DMS 273 (cell line): Measurements from ENCODE around the gene KIF26A.
"Not testable (repeated sequence)": the region's sequence is repeated elsewhere in the genome, so short reads cannot be mapped to it uniquely, and the experiment has no call there.

Source experiments
- DNase-seq: peaks from one replicate; lab custom pipeline; 2025; ENCODE audit not compliant: unreplicated experiment; lab: John Stamatoyannopoulos, UW

KIF26A gene

GRCh38 chr14:104206281-104206904, 68.0 kb downstream of the KIF26A start:
- DNase-seq = peak; percentile 77

- no peak for DNase-seq
Measured at GRCh38 chr14:104207142-104208014, 69.0 kb downstream of the KIF26A start.

GRCh38 chr14:104208015-104208295, 69.6 kb downstream of the KIF26A start:
- not testable (repeated sequence) for DNase-seq

- DNase-seq = not testable (repeated sequence)
Measured at GRCh38 chr14:104208331-104208730, 69.9 kb downstream of the KIF26A start.

GRCh38 chr14:104209071-104209470, 70.7 kb downstream of the KIF26A start:
- DNase-seq = not testable (repeated sequence)

GRCh38 chr14:104209985-104210816, 71.8 kb downstream of the KIF26A start:
- DNase-seq = no peak

- DNase-seq = no peak
Measured at GRCh38 chr14:104210817-104211195, 72.4 kb downstream of the KIF26A start.

GRCh38 chr14:104211215-104211614, 72.8 kb downstream of the KIF26A start:
- DNase-seq = no peak

- DNase-seq = no peak
Measured at GRCh38 chr14:104211741-104212140, 73.4 kb downstream of the KIF26A start.

GRCh38 chr14:104212206-104213095, 74.1 kb downstream of the KIF26A start:
- no peak for DNase-seq

- no peak for DNase-seq
Measured at GRCh38 chr14:104213301-104214034, 75.1 kb downstream of the KIF26A start.

GRCh38 chr14:104214431-104215218, 76.2 kb downstream of the KIF26A start:
- no peak for DNase-seq

GRCh38 chr14:104215706-104216334, 77.4 kb downstream of the KIF26A start:
- DNase-seq = no peak

GRCh38 chr14:104216457-104216856, 78.1 kb downstream of the KIF26A start:
- no peak for DNase-seq

- no peak for DNase-seq
Measured at GRCh38 chr14:104217486-104218360, 79.3 kb downstream of the KIF26A start.

GRCh38 chr14:104218361-104219180, 80.2 kb downstream of the KIF26A start:
- DNase-seq = no peak

GRCh38 chr14:104219731-104220214, 81.4 kb downstream of the KIF26A start:
- DNase-seq = peak; percentile 91
